IPS-20b (cell line): Measurements from ENCODE around the gene CMKLR1.

ENCODE experiments used
- H3K27ac ChIP-seq: one replicate; pipeline ENCODE4 v1.5.1; 2013; ENCODE audit warnings: low read length
- H3K27me3 ChIP-seq: 2 replicates; pipeline ENCODE4 v1.6.1; 2013; ENCODE audit warnings: mild to moderate bottlenecking, low read length, inconsistent platforms; ENCODE audit not compliant: insufficient read depth
- H3K36me3 ChIP-seq: 2 replicates; pipeline ENCODE4 v1.6.1; 2013; ENCODE audit warnings: low read depth, mild to moderate bottlenecking, inconsistent platforms, low read length, moderate library complexity; ENCODE audit not compliant: insufficient read depth
- H3K4me1 ChIP-seq: 2 replicates; pipeline ENCODE4 v1.6.1; 2013; ENCODE audit warnings: mild to moderate bottlenecking, control low read depth, inconsistent platforms, low read length, moderate library complexity; ENCODE audit not compliant: insufficient read depth
- H3K4me3 ChIP-seq: 2 replicates; pipeline ENCODE4 v1.5.1; 2013; ENCODE audit warnings: mild to moderate bottlenecking, low read length, inconsistent platforms
- H3K9ac ChIP-seq: 2 replicates; pipeline ENCODE4 v1.6.1; 2013; ENCODE audit warnings: low read depth, mild to moderate bottlenecking, inconsistent platforms, low read length, moderate library complexity
- H3K9me3 ChIP-seq: 2 replicates; pipeline ENCODE4 v1.6.1; 2013; ENCODE audit warnings: mild to moderate bottlenecking, low read depth, low read length, inconsistent platforms; ENCODE audit not compliant: insufficient read depth

The CMKLR1 gene

GRCh38 chr12:108360057-108360456 lies 20.9 kb upstream of the CMKLR1 start:
- no peaks in the 10 kb centered on the region for H3K9me3 ChIP-seq
- no peak overlapping the region for H3K9ac ChIP-seq
- H3K36me3 ChIP-seq: no peaks in the 10 kb centered on the region
- peaks cover 6% of the 10 kb centered on the region; the same call in 1 of the 2 replicates for H3K4me1 ChIP-seq
- no peak overlapping the region for H3K4me3 ChIP-seq
- H3K27me3 ChIP-seq: no peaks in the 10 kb centered on the region
- no peak overlapping the region for H3K27ac ChIP-seq

GRCh38 chr12:108358580-108358965 lies 19.5 kb upstream of the CMKLR1 start:
- Histone ChIP-seq H3K27ac (no peak overlapping the region), H3K36me3 (no peaks in the 10 kb centered on the region)

GRCh38 chr12:108357834-108358579 lies 18.9 kb upstream of the CMKLR1 start:
- no peak overlapping the region for H3K9ac ChIP-seq
- H3K27ac ChIP-seq: no peak overlapping the region
- peaks cover 6% of the 10 kb centered on the region; the same call in 1 of the 2 replicates for H3K4me1 ChIP-seq
- no peaks in the 10 kb centered on the region for H3K9me3 ChIP-seq
- H3K4me3 ChIP-seq: no peak overlapping the region
- no peaks in the 10 kb centered on the region for H3K27me3 ChIP-seq
- H3K36me3 ChIP-seq: no peaks in the 10 kb centered on the region

More at GRCh38 chr12:108358580-108358965, 19.5 kb upstream of the CMKLR1 start:
- H3K9ac ChIP-seq: no peak overlapping the region
- H3K9me3 ChIP-seq: no peaks in the 10 kb centered on the region
- H3K27me3 ChIP-seq: no peaks in the 10 kb centered on the region
- H3K4me1 ChIP-seq: peaks cover 6% of the 10 kb centered on the region; the same call in 1 of the 2 replicates
- H3K4me3 ChIP-seq: no peak overlapping the region

- Histone ChIP-seq H3K9ac (no peak overlapping the region), H3K4me1 (peaks cover 6% of the 10 kb centered on the region; the same call in 1 of the 2 replicates), H3K9me3 (no peaks in the 10 kb centered on the region), H3K27ac (no peak overlapping the region), H3K4me3 (no peak overlapping the region), H3K36me3 (no peaks in the 10 kb centered on the region), H3K27me3 (no peaks in the 10 kb centered on the region)
Observed at GRCh38 chr12:108356835-108357806, 18.0 kb upstream of the CMKLR1 start.

GRCh38 chr12:108355069-108355468 lies 16.0 kb upstream of the CMKLR1 start:
- H3K4me1 ChIP-seq: peaks cover 6% of the 10 kb centered on the region; the same call in 1 of the 2 replicates
- no peaks in the 10 kb centered on the region for H3K27me3 ChIP-seq
- no peak overlapping the region for H3K9ac ChIP-seq
- H3K36me3 ChIP-seq: no peaks in the 10 kb centered on the region
- no peak overlapping the region for H3K4me3 ChIP-seq
- no peaks in the 10 kb centered on the region for H3K9me3 ChIP-seq
- no peak overlapping the region for H3K27ac ChIP-seq

- no peak overlapping the region for H3K4me3 ChIP-seq
- no peak overlapping the region for H3K9ac ChIP-seq
- H3K9me3 ChIP-seq: no peaks in the 10 kb centered on the region
- no peaks in the 10 kb centered on the region for H3K4me1 ChIP-seq
- H3K27ac ChIP-seq: no peak overlapping the region
- H3K27me3 ChIP-seq: no peaks in the 10 kb centered on the region
- no peaks in the 10 kb centered on the region for H3K36me3 ChIP-seq
Observed at GRCh38 chr12:108352591-108352990, 13.5 kb upstream of the CMKLR1 start.

GRCh38 chr12:108350511-108350910 lies 11.4 kb upstream of the CMKLR1 start:
- no peak overlapping the region for H3K4me3 ChIP-seq
- no peaks in the 10 kb centered on the region for H3K9me3 ChIP-seq
- no peaks in the 10 kb centered on the region for H3K4me1 ChIP-seq
- no peaks in the 10 kb centered on the region for H3K27me3 ChIP-seq
- H3K9ac ChIP-seq: no peak overlapping the region
- no peak overlapping the region for H3K27ac ChIP-seq
- H3K36me3 ChIP-seq: no peaks in the 10 kb centered on the region

- H3K36me3 ChIP-seq: no peaks in the 10 kb centered on the region
- H3K4me1 ChIP-seq: no peaks in the 10 kb centered on the region
- H3K9ac ChIP-seq: no peak overlapping the region
- no peaks in the 10 kb centered on the region for H3K27me3 ChIP-seq
- no peak overlapping the region for H3K4me3 ChIP-seq
- no peak overlapping the region for H3K27ac ChIP-seq
- H3K9me3 ChIP-seq: no peaks in the 10 kb centered on the region
Observed at GRCh38 chr12:108349278-108349688, 10.2 kb upstream of the CMKLR1 start.

GRCh38 chr12:108348842-108349241 lies 9.7 kb upstream of the CMKLR1 start:
- Histone ChIP-seq H3K4me1 (no peaks in the 10 kb centered on the region), H3K36me3 (no peaks in the 10 kb centered on the region), H3K27me3 (no peaks in the 10 kb centered on the region), H3K9me3 (no peaks in the 10 kb centered on the region), H3K9ac (no peak overlapping the region), H3K4me3 (no peak overlapping the region), H3K27ac (no peak overlapping the region)

- H3K27me3 ChIP-seq: no peaks in the 10 kb centered on the region
- H3K36me3 ChIP-seq: no peaks in the 10 kb centered on the region
- no peak overlapping the region for H3K9ac ChIP-seq
- no peaks in the 10 kb centered on the region for H3K9me3 ChIP-seq
- no peak overlapping the region for H3K4me3 ChIP-seq
- no peak overlapping the region for H3K27ac ChIP-seq
- H3K4me1 ChIP-seq: no peaks in the 10 kb centered on the region
Observed at GRCh38 chr12:108346727-108347710, 7.9 kb upstream of the CMKLR1 start.
